Measurements from ENCODE around the gene DDIT4.

The DDIT4 gene

GRCh38 chr10:72314263-72314662 is 40.5 kb downstream of the DDIT4 start:
- FAIRE-seq (no peak), DNase-seq (ENCODE audit: insufficient read length, low spot score) (no peak)

GRCh38 chr10:72315054-72315453 is 41.3 kb downstream of the DDIT4 start:
- FAIRE-seq, result no peak
- no peak for DNase-seq (ENCODE audit: insufficient read length, low spot score)

GRCh38 chr10:72315611-72316385 is 42.1 kb downstream of the DDIT4 start:
- no peak for DNase-seq (ENCODE audit: insufficient read length, low spot score)
- no peak for FAIRE-seq

- no peak for FAIRE-seq
Measured at GRCh38 chr10:72316386-72316700, 42.6 kb downstream of the DDIT4 start.

GRCh38 chr10:72316748-72317435 is 43.2 kb downstream of the DDIT4 start:
- DNase-seq (ENCODE audit: insufficient read length, low spot score), result no peak
- FAIRE-seq, result no peak

More at GRCh38 chr10:72316386-72316700, 42.6 kb downstream of the DDIT4 start:
- no peak for DNase-seq (ENCODE audit: insufficient read length, low spot score)

GRCh38 chr10:72318418-72319262 is 44.9 kb downstream of the DDIT4 start:
- DNase-seq (ENCODE audit: insufficient read length, low spot score) (no peak), FAIRE-seq (no peak)

GRCh38 chr10:72319416-72320254 is 45.9 kb downstream of the DDIT4 start:
- DNase-seq (ENCODE audit: insufficient read length, low spot score), result peak; percentile 81
- FAIRE-seq, result peak; percentile 23

GRCh38 chr10:72320676-72321247 is 47.0 kb downstream of the DDIT4 start:
- DNase-seq (ENCODE audit: insufficient read length, low spot score) (peak; percentile 84), FAIRE-seq (no peak)

GRCh38 chr10:72321248-72322029 is 47.7 kb downstream of the DDIT4 start:
- no peak for DNase-seq (ENCODE audit: insufficient read length, low spot score)
- FAIRE-seq, result no peak

GRCh38 chr10:72322030-72322279 is 48.2 kb downstream of the DDIT4 start:
- FAIRE-seq (no peak), DNase-seq (ENCODE audit: insufficient read length, low spot score) (no peak)

- FAIRE-seq (no peak), DNase-seq (ENCODE audit: insufficient read length, low spot score) (no peak)
Measured at GRCh38 chr10:72322280-72323058, 48.7 kb downstream of the DDIT4 start.

GRCh38 chr10:72323108-72323749 is 49.5 kb downstream of the DDIT4 start:
- DNase-seq (ENCODE audit: insufficient read length, low spot score) (no peak), FAIRE-seq (no peak)

GRCh38 chr10:72323771-72324191 is 50.1 kb downstream of the DDIT4 start:
- FAIRE-seq (no peak), DNase-seq (ENCODE audit: insufficient read length, low spot score) (no peak)

All from HTR-8/SVneo (cell line).